Neuronal stem cell (in vitro differentiated cells): ENCODE data around the gene PDE6B.

Source experiments
- DNase-seq: peaks from one replicate; pipeline ENCODE4 v3.0.0-alpha.2; 2013; ENCODE audit warnings: low spot score
- H2AFZ ChIP-seq: one replicate; pipeline ENCODE4 v1.6.1; 2013; ENCODE audit warnings: mild to moderate bottlenecking, low read length, inconsistent platforms
- H2AK5ac ChIP-seq: 2 replicates; pipeline ENCODE4 v1.6.1; 2013; ENCODE audit warnings: low read depth, mild to moderate bottlenecking, inconsistent platforms, low read length, moderate library complexity, mixed read lengths
- H2BK120ac ChIP-seq: 2 replicates; pipeline ENCODE4 v1.6.1; 2013; ENCODE audit warnings: low read depth, mild to moderate bottlenecking, inconsistent platforms, low read length, moderate library complexity, mixed read lengths
- H2BK12ac ChIP-seq: one replicate; pipeline ENCODE4 v1.6.1; 2013; ENCODE audit warnings: low read length, inconsistent platforms
- H2BK15ac ChIP-seq: 2 replicates; pipeline ENCODE4 v1.6.1; 2013; ENCODE audit warnings: mild to moderate bottlenecking, low read length, inconsistent platforms, mixed read lengths
- H2BK5ac ChIP-seq: one replicate; pipeline ENCODE4 v1.6.1; 2013; ENCODE audit warnings: inconsistent platforms, mild to moderate bottlenecking, low read length, moderate library complexity
- H3K14ac ChIP-seq: one replicate; pipeline ENCODE4 v1.6.1; 2013; ENCODE audit warnings: low read length, inconsistent platforms
- H3K18ac ChIP-seq: 2 replicates; pipeline ENCODE4 v1.6.1; 2013; ENCODE audit warnings: low read length, inconsistent platforms
- H3K23ac ChIP-seq: 2 replicates; pipeline ENCODE4 v1.6.1; 2013; ENCODE audit warnings: low read depth, mild to moderate bottlenecking, mixed read lengths, low read length, inconsistent platforms; ENCODE audit not compliant: poor library complexity
- H3K27ac ChIP-seq: replicated peaks from 3 replicates; pipeline ENCODE4 v1.5.1; 2013; ENCODE audit warnings: low read length, inconsistent platforms
- H3K27me3 ChIP-seq, 3 experiments: 2 replicates each; pipeline ENCODE4 v1.6.1; 2013; ENCODE audit warnings: low read length in 3 of 3, mild to moderate bottlenecking in 2 of 3, inconsistent platforms in 1 of 3, low read depth in 1 of 3, mixed read lengths in 1 of 3, moderate library complexity in 1 of 3; ENCODE audit not compliant: control insufficient read depth in 3 of 3, insufficient read depth in 3 of 3
- H3K36me3 ChIP-seq, 2 donors: replicated peaks in 1 of 2; 2 replicates each; pipeline ENCODE4 v1.6.1; 2013; ENCODE audit warnings: low read length in 2 of 2; ENCODE audit not compliant: control insufficient read depth in 2 of 2, insufficient read depth in 2 of 2
- H3K4ac ChIP-seq: 2 replicates; pipeline ENCODE4 v1.6.1; 2013; ENCODE audit warnings: inconsistent platforms, mild to moderate bottlenecking, low read length, moderate library complexity
- H3K4me1 ChIP-seq, 2 donors: 1 replicate in 1 of 2; 2 replicates in 1 of 2; pipeline ENCODE4 v1.6.1; 2013; ENCODE audit warnings: low read length in 2 of 2, low read depth in 1 of 2; ENCODE audit not compliant: control insufficient read depth in 2 of 2, insufficient read depth in 1 of 2
- H3K4me2 ChIP-seq: one replicate; pipeline ENCODE4 v1.6.1; 2013; ENCODE audit warnings: mild to moderate bottlenecking, low read length, inconsistent platforms; ENCODE audit not compliant: insufficient read depth, poor library complexity, severe bottlenecking
- H3K4me3 ChIP-seq, 2 donors: 2 replicates each; pipeline ENCODE4 v1.5.1; 2013; ENCODE audit warnings: low read length in 2 of 2, mild to moderate bottlenecking in 2 of 2, inconsistent platforms in 1 of 2, moderate library complexity in 1 of 2
- H3K79me1 ChIP-seq: one replicate; pipeline ENCODE4 v1.6.1; 2013; ENCODE audit warnings: low read depth, mild to moderate bottlenecking, inconsistent platforms, low read length, moderate library complexity
- H3K9ac ChIP-seq: one replicate; pipeline ENCODE4 v1.6.1; 2013; ENCODE audit warnings: mild to moderate bottlenecking, low read depth, low read length, inconsistent platforms; ENCODE audit not compliant: poor library complexity
- H3K9me3 ChIP-seq, 2 donors: replicated peaks in 1 of 2; 2 replicates each; pipeline versions ENCODE3 to v1.6.1; 2013; ENCODE audit warnings: low read length in 2 of 2, mild to moderate bottlenecking in 2 of 2, inconsistent platforms in 1 of 2, low read depth in 1 of 2, mixed read lengths in 1 of 2, moderate library complexity in 1 of 2; ENCODE audit not compliant: control insufficient read depth in 2 of 2, insufficient read depth in 1 of 2
- H4K8ac ChIP-seq: one replicate; pipeline ENCODE4 v1.6.1; 2013; ENCODE audit warnings: low read depth, mild to moderate bottlenecking, inconsistent platforms, low read length, moderate library complexity
- H4K91ac ChIP-seq: one replicate; pipeline ENCODE4 v1.6.1; 2013; ENCODE audit warnings: low read length, low read depth, mild to moderate bottlenecking, inconsistent platforms; ENCODE audit not compliant: poor library complexity
- WGBS, 2 donors: extraction: QIAGEN DNeasy Blood & Tissue Kit; methylation state at CpG; one replicate each; pipeline ENCODE4 v1.1.7; 2013; ENCODE audit warnings: missing lambda C conversion rate in 2 of 2, mixed read lengths in 1 of 2; ENCODE audit not compliant: insufficient read length in 2 of 2, insufficient replicate concordance in 1 of 2; ENCODE audit errors: extremely low coverage in 2 of 2; 5-methylcytosine and 5-hydroxymethylcytosine counted together

The PDE6B gene

DNA sequence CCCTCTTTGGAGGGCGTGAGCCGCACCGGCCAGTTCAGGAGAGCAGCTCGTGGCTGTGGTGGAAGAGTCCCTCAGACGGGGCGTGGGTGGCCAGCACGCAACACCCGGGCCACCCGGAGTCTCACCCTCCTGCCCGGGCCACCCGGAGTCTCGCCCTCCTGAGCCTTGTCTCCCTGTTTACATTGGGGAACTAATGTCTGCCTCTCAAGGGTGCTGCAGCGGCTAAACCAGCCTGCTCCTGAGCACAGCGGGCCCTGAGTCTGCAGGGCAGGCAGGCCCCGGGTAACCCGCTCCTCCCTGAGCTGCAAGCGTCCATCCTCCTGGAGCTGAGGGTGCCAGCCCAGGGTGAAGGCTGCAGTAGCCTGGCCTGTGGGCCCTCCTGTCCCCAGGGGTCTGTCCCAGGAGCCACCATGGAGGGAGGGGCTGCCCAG lies 3.0 kb downstream of the PDE6B start:
- Histone ChIP-seq H2AFZ (peak overlapping the region; percentile 5), H3K23ac (no peak overlapping the region), H2BK12ac (no peak overlapping the region), H4K91ac (no peak overlapping the region), H2BK120ac (no peak overlapping the region), H3K27me3 (peaks cover 0 to 12% (median 2%) of the 10 kb centered on the region in 3 experiments), H3K9ac (peak overlapping the region; percentile 35), H3K9me3 (peaks cover 4 to 11% of the 10 kb centered on the region in 2 donors), H3K4me1 (peaks cover 3 to 16% of the 10 kb centered on the region in 2 donors), H2AK5ac (peak overlapping the region; percentile 56), H3K4me3 (no peak overlapping the region), H3K36me3 (no peaks in the 10 kb centered on the region), H4K8ac (no peak overlapping the region), H3K4ac (peak overlapping the region; percentile 31), H3K18ac (peak overlapping the region; percentile 19), H3K27ac (no peak overlapping the region), H3K4me2 (no peak overlapping the region), H3K79me1 (peaks cover 2% of the 10 kb centered on the region), H2BK15ac (no peak overlapping the region), H3K14ac (no peak overlapping the region), H2BK5ac (no peak overlapping the region)
- DNase-seq, result no peak
- whole genome bisulfite sequencing, 2 donors, result no CpG with 5 or more reads among the region's 17 CpGs

DNA sequence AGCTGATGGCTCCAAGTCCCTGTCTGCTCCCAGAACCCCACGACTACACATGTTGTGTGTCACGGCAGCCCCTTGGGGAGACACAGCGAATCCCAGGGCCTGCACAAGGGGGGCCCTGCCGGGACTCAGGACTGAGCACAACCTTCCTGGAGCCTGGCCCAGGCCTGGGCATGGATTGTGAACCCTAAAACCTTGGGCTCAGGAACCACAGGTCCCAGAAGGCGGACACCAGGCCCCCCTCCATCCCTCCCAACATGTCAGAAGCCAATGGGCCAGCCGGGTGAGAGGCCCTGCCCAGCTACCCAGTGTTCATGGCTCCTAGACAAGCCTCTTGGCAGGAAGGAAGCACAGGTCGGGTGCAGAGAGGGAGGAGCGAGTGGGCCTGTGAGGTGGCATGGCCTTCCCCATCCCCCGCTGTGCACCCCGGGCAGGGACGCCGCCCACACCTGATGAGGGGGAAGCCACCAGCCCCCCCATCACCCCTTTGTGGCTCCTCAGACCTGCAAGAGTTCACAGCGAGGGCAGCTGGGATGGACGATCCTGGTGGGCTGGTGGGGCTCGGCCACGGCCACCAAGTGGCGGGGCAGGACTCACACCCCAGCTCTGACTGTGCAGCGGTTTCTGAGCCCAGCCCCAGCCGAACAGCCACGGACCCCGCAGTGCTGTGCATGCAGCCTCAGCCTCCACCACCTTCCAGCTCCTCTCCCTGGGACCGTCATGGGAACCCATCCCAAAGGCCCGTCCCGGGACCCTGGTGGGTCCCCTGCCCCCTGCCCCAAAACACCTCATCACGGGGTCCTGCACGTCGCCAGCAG lies 3.7 kb downstream of the PDE6B start:
- H3K9me3 ChIP-seq, result peaks cover 4 to 11% of the 10 kb centered on the region in 2 donors
- peaks cover 0 to 12% (median 2%) of the 10 kb centered on the region in 3 experiments for H3K27me3 ChIP-seq
- H3K27ac ChIP-seq, result no peak overlapping the region
- H4K8ac ChIP-seq, result no peak overlapping the region
- no CpG with 5 or more reads among the region's 27 CpGs for WGBS, 2 donors
- H3K9ac ChIP-seq, result peak overlapping the region; percentile 30
- peaks cover 2% of the 10 kb centered on the region for H3K79me1 ChIP-seq
- no peaks in the 10 kb centered on the region for H3K36me3 ChIP-seq
- peaks cover 3 to 16% of the 10 kb centered on the region in 2 donors for H3K4me1 ChIP-seq
- H3K14ac ChIP-seq, result no peak overlapping the region
- no peak overlapping the region for H3K4me2 ChIP-seq
- H3K18ac ChIP-seq, result peak overlapping the region; percentile 68
- H2AK5ac ChIP-seq, result peak overlapping the region; percentile 56
- H3K4me3 ChIP-seq, result no peak overlapping the region
- H2BK12ac ChIP-seq, result peak overlapping the region; percentile 43
- H2BK120ac ChIP-seq, result no peak overlapping the region
- no peak overlapping the region for H3K4ac ChIP-seq
- H3K23ac ChIP-seq, result peak overlapping the region; percentile 61
- peak overlapping the region; percentile 16 for H2BK15ac ChIP-seq
- H2AFZ ChIP-seq, result no peak overlapping the region
- no peak for DNase-seq
- peak overlapping the region; percentile 28 for H2BK5ac ChIP-seq
- no peak overlapping the region for H4K91ac ChIP-seq

DNA sequence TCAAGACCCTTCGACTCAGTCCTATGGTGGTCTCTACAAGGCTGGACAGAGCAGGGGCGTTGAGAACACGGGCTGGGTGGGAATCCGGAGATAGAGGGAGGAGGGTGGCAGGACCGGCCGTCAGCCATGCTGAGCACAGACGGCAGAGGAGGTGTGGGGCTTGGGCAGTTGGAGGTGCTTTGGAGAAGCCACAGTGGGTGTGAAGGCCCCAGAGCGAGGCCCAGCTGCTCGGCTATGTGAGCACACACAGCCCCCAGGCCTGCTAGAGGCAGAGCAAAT lies 4.2 kb downstream of the PDE6B start:
- Histone ChIP-seq H3K4me3 (no peak overlapping the region), H3K23ac (peak overlapping the region; percentile 61), H2AFZ (no peak overlapping the region), H3K4ac (no peak overlapping the region), H4K91ac (no peak overlapping the region), H2AK5ac (peak overlapping the region; percentile 19), H3K27me3 (peaks cover 0 to 12% (median 0%) of the 10 kb centered on the region in 3 experiments), H3K4me1 (peaks cover 0 to 10% of the 10 kb centered on the region in 2 donors), H3K79me1 (peaks cover 2% of the 10 kb centered on the region), H4K8ac (no peak overlapping the region), H3K14ac (no peak overlapping the region), H2BK12ac (no peak overlapping the region), H3K27ac (no peak overlapping the region), H2BK120ac (no peak overlapping the region), H3K18ac (no peak overlapping the region), H3K36me3 (no peaks in the 10 kb centered on the region), H3K9ac (no peak overlapping the region), H2BK15ac (no peak overlapping the region), H3K9me3 (peaks cover 4 to 11% of the 10 kb centered on the region in 2 donors), H2BK5ac (peak overlapping the region; percentile 28), H3K4me2 (no peak overlapping the region)
- WGBS, 2 donors, result no CpG with 5 or more reads among the region's 9 CpGs
- no peak for DNase-seq

DNA sequence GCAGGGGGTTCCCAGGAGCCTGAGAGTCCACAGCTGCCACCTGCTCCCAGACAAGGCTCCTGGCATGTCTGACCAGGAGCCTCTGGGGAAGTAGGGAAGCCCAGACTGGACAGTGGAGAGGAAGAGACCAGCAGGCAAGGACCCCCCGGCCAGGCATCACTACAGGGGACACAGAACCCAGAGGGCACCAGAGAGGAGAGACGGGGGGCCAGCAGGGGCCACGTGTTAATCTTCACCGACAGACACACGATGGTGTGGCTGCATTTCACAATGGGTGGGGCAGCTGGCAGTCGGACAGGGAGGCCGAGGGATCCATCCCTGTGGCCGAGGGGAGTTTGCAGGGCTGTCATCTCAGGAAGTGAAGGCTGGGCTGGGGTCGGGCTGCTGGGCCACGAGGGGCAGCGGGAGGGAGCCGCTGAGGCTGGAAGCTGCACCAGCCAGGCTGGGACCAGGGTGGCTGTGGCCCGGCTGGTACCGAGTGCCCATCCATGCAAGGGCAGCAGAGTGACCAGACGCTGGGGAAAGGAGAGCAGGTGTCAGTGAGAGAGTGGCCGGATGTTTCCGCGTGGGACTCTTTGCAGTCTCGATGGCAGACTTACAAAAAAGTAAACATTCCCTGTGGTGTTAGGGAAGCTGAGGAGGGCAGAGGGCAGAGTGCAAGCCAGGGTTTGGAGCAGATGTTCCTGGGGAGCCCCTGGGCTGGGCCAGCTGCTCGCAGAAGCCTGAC lies 4.7 kb downstream of the PDE6B start:
- DNase-seq, result no peak

More for the DNA sequence above, 4.7 kb downstream of the PDE6B start:
- Histone ChIP-seq H3K79me1 (peaks cover 2% of the 10 kb centered on the region), H3K4me1 (peaks cover 0 to 5% of the 10 kb centered on the region in 2 donors), H3K9me3 (peaks cover 4 to 11% of the 10 kb centered on the region in 2 donors), H3K36me3 (no peaks in the 10 kb centered on the region), H4K91ac (no peak overlapping the region), H3K4me3 (no peak overlapping the region), H3K27ac (no peak overlapping the region), H3K18ac (peak overlapping the region; percentile 76), H2BK12ac (peak overlapping the region; percentile 41), H3K14ac (peak overlapping the region; percentile 4), H4K8ac (no peak overlapping the region), H2BK5ac (peak overlapping the region; percentile 28), H2BK120ac (no peak overlapping the region), H2AK5ac (peak overlapping the region; percentile 19), H3K27me3 (peaks cover 0 to 12% (median 0%) of the 10 kb centered on the region in 3 experiments), H3K23ac (peak overlapping the region; percentile 61), H2BK15ac (no peak overlapping the region), H3K4me2 (no peak overlapping the region), H3K9ac (peak overlapping the region; percentile 70), H2AFZ (no peak overlapping the region), H3K4ac (no peak overlapping the region)
- no CpG with 5 or more reads among the region's 20 CpGs for WGBS, 2 donors
